Measurements from ENCODE around the gene SH3RF1.

The SH3RF1 gene

GRCh38 chr4:169139021-169139420 is 131.7 kb downstream of the SH3RF1 start:
- no peak overlapping the region for H3K4me3 ChIP-seq (ENCODE audit: low read depth, low read length)
- TF ChIP-seq, protein P1, sequence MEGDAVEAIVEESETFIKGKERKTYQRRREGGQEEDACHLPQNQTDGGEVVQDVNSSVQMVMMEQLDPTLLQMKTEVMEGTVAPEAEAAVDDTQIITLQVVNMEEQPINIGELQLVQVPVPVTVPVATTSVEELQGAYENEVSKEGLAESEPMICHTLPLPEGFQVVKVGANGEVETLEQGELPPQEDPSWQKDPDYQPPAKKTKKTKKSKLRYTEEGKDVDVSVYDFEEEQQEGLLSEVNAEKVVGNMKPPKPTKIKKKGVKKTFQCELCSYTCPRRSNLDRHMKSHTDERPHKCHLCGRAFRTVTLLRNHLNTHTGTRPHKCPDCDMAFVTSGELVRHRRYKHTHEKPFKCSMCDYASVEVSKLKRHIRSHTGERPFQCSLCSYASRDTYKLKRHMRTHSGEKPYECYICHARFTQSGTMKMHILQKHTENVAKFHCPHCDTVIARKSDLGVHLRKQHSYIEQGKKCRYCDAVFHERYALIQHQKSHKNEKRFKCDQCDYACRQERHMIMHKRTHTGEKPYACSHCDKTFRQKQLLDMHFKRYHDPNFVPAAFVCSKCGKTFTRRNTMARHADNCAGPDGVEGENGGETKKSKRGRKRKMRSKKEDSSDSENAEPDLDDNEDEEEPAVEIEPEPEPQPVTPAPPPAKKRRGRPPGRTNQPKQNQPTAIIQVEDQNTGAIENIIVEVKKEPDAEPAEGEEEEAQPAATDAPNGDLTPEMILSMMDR (IDR thresholded peaks at IDR 0.05; ENCODE audit: insufficient read depth, low read depth, low read length, missing control alignments), result no peak
- no peak for DNase-seq (ENCODE audit: low read depth)

- DNase-seq (ENCODE audit: low read depth), result no peak
- H3K4me3 ChIP-seq (ENCODE audit: low read depth, low read length), result no peak overlapping the region
- TF ChIP-seq, protein P1 (IDR thresholded peaks at IDR 0.05; ENCODE audit: insufficient read depth, low read depth, low read length, missing control alignments), result no peak
Measured at GRCh38 chr4:169137558-169137920, 133.2 kb downstream of the SH3RF1 start.

- DNase-seq (ENCODE audit: low read depth), result no peak
- no peak overlapping the region for H3K4me3 ChIP-seq (ENCODE audit: low read depth, low read length)
- TF ChIP-seq, protein P1 (IDR thresholded peaks at IDR 0.05; ENCODE audit: insufficient read depth, low read depth, low read length, missing control alignments), result no peak
Measured at GRCh38 chr4:169136796-169137557, 133.8 kb downstream of the SH3RF1 start.

DNA sequence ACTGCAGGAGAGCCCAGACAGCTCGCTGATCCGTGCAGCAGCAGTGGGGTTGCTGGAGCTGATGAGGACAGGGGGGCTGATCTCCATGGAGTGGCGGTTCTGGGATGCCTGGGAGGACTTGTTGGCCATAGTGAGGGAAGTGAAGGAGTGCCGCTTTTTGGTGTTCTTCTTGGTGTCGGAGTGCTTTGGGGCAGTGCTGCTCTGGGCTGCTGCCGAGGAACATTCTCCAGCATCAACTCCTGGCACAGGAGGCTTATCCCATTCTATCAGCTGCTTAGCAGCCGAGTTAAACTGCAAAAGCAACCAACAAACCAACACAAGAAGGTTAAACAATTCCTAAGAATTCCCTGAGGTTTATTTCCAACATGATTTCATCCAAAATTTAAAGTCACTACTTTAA is 134.4 kb downstream of the SH3RF1 start:
- DNase-seq (ENCODE audit: low read depth), result no peak
- TF ChIP-seq, protein P1 (IDR thresholded peaks at IDR 0.05; ENCODE audit: insufficient read depth, low read depth, low read length, missing control alignments), result no peak
- no peak overlapping the region for H3K4me3 ChIP-seq (ENCODE audit: low read depth, low read length)

GRCh38 chr4:169135776-169136175 is 135.0 kb downstream of the SH3RF1 start:
- H3K4me3 ChIP-seq (ENCODE audit: low read depth, low read length), result no peak overlapping the region
- no peak for DNase-seq (ENCODE audit: low read depth)
- TF ChIP-seq, protein P1 (IDR thresholded peaks at IDR 0.05; ENCODE audit: insufficient read depth, low read depth, low read length, missing control alignments), result no peak

GRCh38 chr4:169133932-169134331 is 136.8 kb downstream of the SH3RF1 start:
- TF ChIP-seq, protein P1 (IDR thresholded peaks at IDR 0.05; ENCODE audit: insufficient read depth, low read depth, low read length, missing control alignments), result no peak
- H3K4me3 ChIP-seq (ENCODE audit: low read depth, low read length), result no peak overlapping the region
- DNase-seq (ENCODE audit: low read depth), result no peak

Data from GM12865 (cell line).